Activated naive CD8-positive, alpha-beta T cell treated with anti-CD3 and anti-CD28 coated beads, Interleukin-2, amount 50 U/mL, for 24 hours (primary cell): ENCODE results near the gene PAX6.

Experiments used
- ATAC-seq: fragments of 150-1000 bp; cut with Tn5 transposase; one replicate; pipeline ENCODE4 v1.10.0; 2021
- DNase-seq: peaks from one replicate; pipeline ENCODE4 v3.0.0; 2021
- H3K27ac Mint-ChIP-seq: one replicate; pipeline ENCODE4 v1.8.0; 2021; ENCODE audit warnings: mild to moderate bottlenecking, mixed read lengths
- H3K27me3 Mint-ChIP-seq: one replicate; pipeline ENCODE4 v1.8.0; 2021; ENCODE audit warnings: mixed read lengths
- H3K36me3 Mint-ChIP-seq: one replicate; pipeline ENCODE4 v1.8.0; 2021; ENCODE audit warnings: low read depth, mixed read lengths
- H3K4me1 Mint-ChIP-seq: one replicate; pipeline ENCODE4 v1.8.0; 2021; ENCODE audit warnings: mixed read lengths
- H3K4me3 Mint-ChIP-seq: one replicate; pipeline ENCODE4 v1.8.0; 2021; ENCODE audit warnings: mild to moderate bottlenecking, moderate library complexity, mixed read lengths
- H3K9me3 Mint-ChIP-seq: one replicate; pipeline ENCODE4 v1.8.0; 2021; ENCODE audit warnings: mixed read lengths

The PAX6 gene

GRCh38 chr11:31817621-31818424, 6.7 kb upstream of the PAX6 start:
- ATAC-seq: peak; percentile 23

GRCh38 chr11:31817054-31817620, 6.0 kb upstream of the PAX6 start:
- Mint-ChIP-seq H3K4me3 (peak overlapping the region; percentile 58), H3K36me3 (peaks cover 3% of the 10 kb centered on the region), H3K27ac (no peak overlapping the region), H3K4me1 (peaks cover 32% of the 10 kb centered on the region), H3K27me3 (peaks cover 73% of the 10 kb centered on the region), H3K9me3 (peaks cover 2% of the 10 kb centered on the region)
- no peak for ATAC-seq
- DNase-seq: no peak

More at GRCh38 chr11:31817621-31818424, 6.7 kb upstream of the PAX6 start:
- peak overlapping the region; percentile 58 for H3K4me3 Mint-ChIP-seq
- peaks cover 74% of the 10 kb centered on the region for H3K27me3 Mint-ChIP-seq
- peaks cover 4% of the 10 kb centered on the region for H3K36me3 Mint-ChIP-seq
- H3K27ac Mint-ChIP-seq: no peak overlapping the region
- H3K4me1 Mint-ChIP-seq: peaks cover 26% of the 10 kb centered on the region
- DNase-seq: no peak
- peaks cover 3% of the 10 kb centered on the region for H3K9me3 Mint-ChIP-seq

GRCh38 chr11:31816468-31817053, 5.4 kb upstream of the PAX6 start:
- ATAC-seq (no peak), DNase-seq (no peak)
- Mint-ChIP-seq H3K27ac (peak overlapping the region; percentile 2), H3K9me3 (no peaks in the 10 kb centered on the region), H3K27me3 (peaks cover 71% of the 10 kb centered on the region), H3K36me3 (no peaks in the 10 kb centered on the region), H3K4me3 (peak overlapping the region; percentile 53), H3K4me1 (peaks cover 35% of the 10 kb centered on the region)

- Mint-ChIP-seq H3K27me3 (peaks cover 71% of the 10 kb centered on the region), H3K9me3 (no peaks in the 10 kb centered on the region), H3K4me3 (peak overlapping the region; percentile 53), H3K27ac (peak overlapping the region; percentile 2), H3K36me3 (no peaks in the 10 kb centered on the region), H3K4me1 (peaks cover 39% of the 10 kb centered on the region)
- ATAC-seq: no peak
- DNase-seq: no peak
These were observed 4.8 kb upstream of the PAX6 start for GRCh38 chr11:31815711-31816467.

- Mint-ChIP-seq H3K9me3 (no peaks in the 10 kb centered on the region), H3K27ac (no peak overlapping the region), H3K4me1 (peaks cover 48% of the 10 kb centered on the region), H3K36me3 (peaks cover 2% of the 10 kb centered on the region), H3K27me3 (peaks cover 69% of the 10 kb centered on the region), H3K4me3 (no peak overlapping the region)
- ATAC-seq (no peak), DNase-seq (no peak)
These were observed 3.2 kb upstream of the PAX6 start for GRCh38 chr11:31814176-31814868.

- Mint-ChIP-seq H3K36me3 (peaks cover 2% of the 10 kb centered on the region), H3K27ac (no peak overlapping the region), H3K4me3 (peak overlapping the region; percentile 74), H3K4me1 (peaks cover 52% of the 10 kb centered on the region), H3K27me3 (peaks cover 71% of the 10 kb centered on the region), H3K9me3 (no peaks in the 10 kb centered on the region)
- ATAC-seq (no peak), DNase-seq (no peak)
These were observed 2.5 kb upstream of the PAX6 start for GRCh38 chr11:31813391-31814175.

GRCh38 chr11:31812383-31813381, 1.6 kb upstream of the PAX6 start:
- DNase-seq (no peak), ATAC-seq (no peak)
- Mint-ChIP-seq H3K9me3 (no peaks in the 10 kb centered on the region), H3K4me1 (peaks cover 50% of the 10 kb centered on the region), H3K27ac (no peak overlapping the region), H3K4me3 (peak overlapping the region; percentile 74), H3K27me3 (peaks cover 75% of the 10 kb centered on the region), H3K36me3 (peaks cover 2% of the 10 kb centered on the region)

- DNase-seq (no peak), ATAC-seq (no peak)
- Mint-ChIP-seq H3K27me3 (peaks cover 78% of the 10 kb centered on the region), H3K9me3 (no peaks in the 10 kb centered on the region), H3K36me3 (peaks cover 4% of the 10 kb centered on the region), H3K4me1 (peaks cover 40% of the 10 kb centered on the region), H3K4me3 (peak overlapping the region; percentile 78), H3K27ac (no peak overlapping the region)
These were observed 1.0 kb downstream of the PAX6 start for GRCh38 chr11:31809857-31810778.

GRCh38 chr11:31809541-31809856, 1.6 kb downstream of the PAX6 start:
- no peak for DNase-seq
- no peak for ATAC-seq
- Mint-ChIP-seq H3K4me1 (peaks cover 41% of the 10 kb centered on the region), H3K9me3 (no peaks in the 10 kb centered on the region), H3K36me3 (peaks cover 4% of the 10 kb centered on the region), H3K4me3 (peak overlapping the region; percentile 58), H3K27me3 (peaks cover 76% of the 10 kb centered on the region), H3K27ac (no peak overlapping the region)

GRCh38 chr11:31808721-31809540, 2.2 kb downstream of the PAX6 start:
- Mint-ChIP-seq H3K4me3 (peak overlapping the region; percentile 58), H3K36me3 (peaks cover 6% of the 10 kb centered on the region), H3K27ac (no peak overlapping the region), H3K9me3 (no peaks in the 10 kb centered on the region), H3K27me3 (peaks cover 78% of the 10 kb centered on the region), H3K4me1 (peaks cover 43% of the 10 kb centered on the region)
- ATAC-seq (no peak), DNase-seq (no peak)

GRCh38 chr11:31807799-31808667, 3.1 kb downstream of the PAX6 start:
- ATAC-seq (no peak), DNase-seq (no peak)
- H3K4me3 Mint-ChIP-seq: no peak overlapping the region
- no peaks in the 10 kb centered on the region for H3K9me3 Mint-ChIP-seq
- H3K4me1 Mint-ChIP-seq: peaks cover 45% of the 10 kb centered on the region
- no peak overlapping the region for H3K27ac Mint-ChIP-seq
- peaks cover 82% of the 10 kb centered on the region for H3K27me3 Mint-ChIP-seq
- peaks cover 6% of the 10 kb centered on the region for H3K36me3 Mint-ChIP-seq
